Stimulated activated CD8-positive, alpha-beta memory T cell treated with anti-CD3 and anti-CD28 coated beads, Interleukin-7, amount 100 ng/mL, for 1 hour (primary cell): ENCODE measurements around the gene MED9.

ENCODE experiments used
- DNase-seq, 2 donors: peaks; one replicate each; pipeline ENCODE4 v3.0.0-alpha.2; 2020; ENCODE audit warnings: low read depth in 2 of 2

MED9 gene

GRCh38 chr17:17491546-17491988 is 14.8 kb downstream of the MED9 start:
- DNase-seq: no peak

- no peak for DNase-seq
Measured at GRCh38 chr17:17492085-17492484, 15.3 kb downstream of the MED9 start.

- DNase-seq: no peak
Measured at GRCh38 chr17:17492571-17492970, 15.8 kb downstream of the MED9 start.

DNA sequence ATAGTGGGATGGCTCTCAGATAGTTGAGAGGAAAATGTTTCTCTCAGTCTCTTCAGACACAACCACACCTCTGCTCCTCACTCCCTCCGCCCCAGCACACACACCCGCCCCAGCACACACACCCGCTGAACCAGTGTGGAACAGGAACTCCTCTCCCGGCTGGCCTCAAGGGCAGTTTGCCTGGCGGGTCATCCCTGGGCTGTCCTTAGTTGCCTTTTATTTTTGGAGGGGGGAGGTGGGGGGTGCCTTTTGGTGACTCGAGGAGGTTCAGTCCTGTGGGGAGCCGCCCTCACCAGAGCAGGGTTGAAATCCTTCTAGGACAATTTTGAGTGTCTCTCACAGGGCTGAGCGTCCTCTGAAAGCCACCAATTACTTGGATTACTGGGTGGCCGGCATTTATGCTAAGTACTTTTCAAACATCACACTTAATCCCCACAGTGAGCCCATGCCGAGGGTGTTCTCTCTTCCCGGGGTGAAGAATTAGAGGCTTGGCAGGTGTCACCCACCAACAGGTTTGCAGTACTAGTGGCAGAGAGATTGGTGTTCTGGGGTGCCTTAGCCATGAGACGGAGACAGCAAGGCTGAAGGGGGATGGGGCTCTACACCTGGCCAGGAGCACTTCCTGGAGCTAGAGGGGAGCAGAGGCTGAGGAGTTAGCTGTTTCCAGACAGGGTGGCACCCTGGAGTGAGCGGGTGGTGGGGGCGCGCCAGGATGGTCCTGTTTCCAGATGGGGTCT is 16.6 kb downstream of the MED9 start:
- no peak for DNase-seq

DNA sequence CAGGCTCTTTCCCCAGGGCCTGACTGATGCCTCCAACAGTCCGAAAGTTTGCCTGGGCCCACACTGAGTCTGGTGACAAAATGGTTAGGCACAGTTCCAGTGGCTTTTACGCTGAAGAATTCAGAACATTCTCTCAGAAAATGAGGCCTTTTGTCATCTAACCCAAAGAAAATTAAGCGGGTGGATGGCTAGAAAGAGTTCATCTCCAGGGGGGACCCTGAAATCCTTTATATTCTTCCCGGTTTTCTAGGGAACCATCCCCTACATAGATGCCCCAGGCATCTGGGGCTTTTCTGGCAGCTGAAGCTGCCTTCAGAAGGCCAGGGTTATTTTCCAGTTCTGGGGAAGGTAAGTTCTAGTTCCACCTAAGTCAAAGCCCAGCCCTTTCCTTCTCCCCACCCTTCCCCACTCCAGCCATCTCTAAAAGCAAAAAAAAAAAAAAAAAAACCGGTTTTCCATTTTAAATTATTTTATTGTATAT is 17.2 kb downstream of the MED9 start:
- no peak for DNase-seq

DNA sequence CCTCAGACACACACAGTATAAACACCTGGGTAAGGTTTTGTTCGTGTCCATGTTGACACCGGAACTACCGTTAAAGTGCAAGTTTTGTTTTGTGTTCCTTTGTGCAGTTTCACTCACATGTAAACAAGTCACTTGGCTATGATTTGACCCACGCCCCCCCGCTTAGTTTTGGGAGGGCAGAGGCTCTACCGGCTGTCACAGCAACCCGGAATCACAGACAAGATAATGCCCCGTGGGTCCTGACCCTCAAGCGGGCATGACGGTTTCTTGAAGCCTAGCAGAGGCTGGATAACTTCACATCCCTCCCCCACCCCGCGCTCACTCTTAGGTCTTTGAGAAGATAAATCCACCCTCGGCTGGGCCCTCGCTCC is 17.7 kb downstream of the MED9 start:
- no peak for DNase-seq

GRCh38 chr17:17494870-17495535 is 18.2 kb downstream of the MED9 start:
- no peak for DNase-seq

DNA sequence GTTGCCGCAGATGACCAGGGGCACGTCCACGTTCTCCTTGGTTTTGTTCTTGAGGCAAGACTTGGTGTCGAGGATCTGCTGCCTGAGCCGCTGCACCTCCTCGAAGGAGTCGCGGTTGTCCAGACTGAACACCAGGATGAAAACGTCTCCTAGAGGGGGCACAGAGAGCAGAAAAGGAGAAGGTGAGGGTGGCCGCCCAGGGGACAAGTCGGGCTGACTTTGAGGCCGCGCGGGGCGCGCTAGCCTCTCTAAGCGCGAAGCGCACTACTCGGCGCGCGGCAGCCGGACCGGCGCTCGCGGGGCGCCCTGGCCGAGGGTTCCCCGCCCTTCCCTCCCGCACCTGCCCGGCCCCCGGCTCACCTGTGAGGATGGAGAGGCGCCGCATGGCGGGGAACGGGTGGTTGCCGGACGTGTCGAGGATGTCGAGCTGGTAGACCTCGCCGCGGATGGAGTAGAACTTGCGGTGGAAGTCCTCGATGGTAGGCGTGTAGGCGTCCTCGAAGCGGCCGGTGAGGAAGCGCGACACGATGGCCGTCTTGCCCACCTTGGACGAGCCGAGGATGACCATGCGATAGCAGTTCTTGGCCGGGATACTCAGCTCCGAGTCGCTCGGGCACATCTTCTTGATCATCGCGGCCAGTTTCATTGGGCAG is 18.9 kb downstream of the MED9 start:
- no peak for DNase-seq

DNA sequence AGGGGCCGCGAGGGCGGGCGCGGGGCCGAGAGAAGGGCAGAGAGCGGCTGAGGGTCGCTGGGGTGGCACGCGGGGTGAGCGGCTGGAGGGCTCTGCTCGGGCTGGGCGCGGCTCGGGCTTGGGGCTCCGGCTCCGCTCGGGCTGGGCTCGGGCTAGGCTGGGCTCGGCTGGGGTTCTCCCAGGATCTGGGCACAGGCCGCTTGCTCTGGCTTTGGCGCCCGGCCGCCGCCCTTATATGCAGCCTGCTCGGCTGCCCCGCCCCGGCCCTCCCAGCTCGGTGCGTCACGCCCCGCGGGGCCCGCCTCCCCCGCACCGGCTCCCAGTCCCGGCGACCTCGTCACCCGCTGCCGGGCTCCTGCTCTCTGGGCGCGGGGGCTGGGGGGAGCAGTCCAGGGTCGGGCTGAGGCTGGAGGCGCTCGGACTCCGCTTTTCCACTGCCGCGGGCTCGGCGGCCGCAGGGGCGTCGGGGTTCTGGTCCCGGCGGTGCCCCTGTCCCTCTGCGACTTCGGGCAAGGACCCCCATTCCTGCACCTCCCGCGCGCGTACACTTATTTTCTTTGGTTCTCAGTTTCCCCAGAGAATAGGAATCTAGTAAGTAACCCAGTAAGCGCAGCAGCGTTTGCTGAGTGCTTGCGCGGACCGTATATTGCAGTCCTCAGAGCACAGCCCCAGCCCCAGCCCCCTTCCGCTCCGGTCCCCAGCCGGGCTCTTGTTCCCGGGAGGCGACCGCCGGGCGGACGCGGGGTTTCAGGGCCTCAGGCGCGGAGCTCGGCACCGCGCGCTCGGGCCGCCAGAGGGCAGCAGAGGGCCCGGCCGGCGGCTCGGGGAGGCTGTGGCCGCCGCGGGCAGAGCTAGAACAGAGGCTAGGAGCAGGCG is 19.6 kb downstream of the MED9 start, which contains the start of gene RASD1:
TSS of gene RASD1 (minus strand) at position 207 of the 876 bp plus-strand sequence. CDS start 214 bp downstream, outside the sequence.
- peak; percentile 52 to 61 for DNase-seq

GRCh38 chr17:17497065-17497844 is 20.5 kb downstream of the MED9 start:
- DNase-seq: no peak

DNA sequence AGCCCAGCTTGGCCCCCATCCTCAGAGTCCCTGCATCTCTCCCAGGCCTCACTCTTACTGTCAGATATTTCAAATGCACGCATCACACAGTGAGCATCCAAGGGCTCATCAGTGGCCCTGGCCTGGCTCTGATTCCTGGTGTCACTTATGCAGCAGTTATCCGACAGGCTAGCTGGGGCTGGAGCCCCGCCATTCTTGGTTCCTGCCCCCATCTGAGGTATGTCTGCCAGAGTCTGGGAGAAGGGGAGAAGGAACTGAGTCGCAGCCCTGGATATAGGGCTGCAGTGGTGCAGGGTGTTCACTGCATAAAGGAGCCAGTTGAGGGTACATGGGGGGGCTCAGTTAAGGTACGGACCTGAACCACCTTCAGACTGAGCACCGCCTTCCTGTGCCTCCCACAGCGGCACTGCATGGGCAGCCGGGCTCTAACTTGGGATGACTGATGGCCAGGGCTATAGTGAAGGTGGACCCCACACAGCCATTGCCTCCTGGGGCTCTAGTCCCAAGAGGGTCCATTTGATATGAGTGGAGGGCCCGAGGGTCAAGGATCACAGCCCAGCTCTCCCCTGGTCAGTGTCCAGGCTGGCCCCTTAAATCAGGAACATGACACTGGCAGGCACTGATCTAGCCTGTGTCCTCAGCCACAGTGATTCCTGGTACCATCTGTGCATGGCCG is 21.2 kb downstream of the MED9 start:
- DNase-seq: no peak

GRCh38 chr17:17498606-17499301 is 22.0 kb downstream of the MED9 start:
- no peak for DNase-seq

- DNase-seq: no peak
Measured at GRCh38 chr17:17499402-17500145, 22.8 kb downstream of the MED9 start.

DNA sequence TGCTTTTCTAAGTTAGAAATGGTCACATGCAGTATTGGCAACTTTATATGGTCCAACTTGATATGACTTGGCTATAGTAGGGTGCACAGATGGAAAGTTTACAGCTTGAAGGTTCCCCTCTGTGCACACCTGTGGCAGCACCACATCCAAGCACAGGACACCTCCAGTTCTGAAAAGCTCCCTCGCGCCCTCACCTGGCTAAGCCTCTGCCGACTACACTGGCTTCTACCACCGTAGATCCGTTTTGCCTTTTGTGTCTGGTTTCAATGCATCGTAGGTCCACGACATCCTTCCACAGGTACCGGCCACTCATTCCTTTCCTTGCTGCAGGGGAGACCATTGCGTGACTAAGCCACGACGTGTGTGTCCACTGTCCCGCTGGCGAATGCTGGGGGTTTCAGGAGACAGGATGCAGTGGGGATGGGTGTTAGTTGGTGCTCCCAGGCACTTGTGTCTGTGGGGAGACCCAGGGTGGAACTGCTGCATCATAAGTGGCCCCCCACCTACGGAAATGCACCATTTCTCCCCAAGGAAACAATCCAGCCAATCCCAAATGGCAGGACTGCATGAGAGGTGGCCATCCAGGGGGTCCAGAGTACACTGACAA is 24.3 kb downstream of the MED9 start:
- no peak for DNase-seq

DNA sequence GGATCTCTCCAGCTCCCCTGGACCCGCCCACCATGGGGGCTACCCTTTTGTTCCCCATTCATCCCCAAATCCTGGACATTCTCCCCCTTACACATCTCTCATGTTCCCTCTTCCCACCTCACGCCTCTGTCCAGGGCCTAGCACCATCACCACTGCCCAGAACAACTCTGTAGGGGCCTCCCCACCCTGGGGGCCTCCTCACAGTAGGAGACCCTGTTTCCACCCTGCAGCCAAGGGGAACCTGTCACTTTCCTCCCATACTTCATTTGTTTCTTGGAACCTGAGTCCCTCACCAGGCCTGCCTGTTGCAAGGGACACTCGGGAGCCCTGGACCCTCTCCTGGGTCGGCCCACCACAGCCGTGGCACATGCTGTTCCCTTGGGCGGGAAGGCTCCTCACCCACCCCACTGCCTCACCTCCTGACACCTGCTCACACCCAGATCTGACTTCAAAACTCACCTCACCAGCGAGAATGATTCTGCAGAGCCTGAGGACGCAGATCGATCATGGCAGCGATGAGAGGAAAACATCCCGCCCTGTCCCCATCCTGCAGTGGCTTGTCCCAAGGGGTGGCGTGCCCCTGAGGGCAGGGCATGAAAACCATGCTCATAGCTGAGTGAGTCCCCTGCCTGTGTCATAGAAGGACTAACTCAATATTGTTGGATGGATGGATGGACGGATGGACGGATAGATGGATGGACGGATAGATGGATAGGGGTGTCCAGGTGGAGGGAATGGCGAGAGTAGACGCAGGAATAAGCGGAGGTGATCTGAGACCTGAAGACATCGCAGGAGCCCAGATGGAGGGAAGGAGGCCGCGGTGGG is 26.2 kb downstream of the MED9 start:
- DNase-seq: no peak

DNA sequence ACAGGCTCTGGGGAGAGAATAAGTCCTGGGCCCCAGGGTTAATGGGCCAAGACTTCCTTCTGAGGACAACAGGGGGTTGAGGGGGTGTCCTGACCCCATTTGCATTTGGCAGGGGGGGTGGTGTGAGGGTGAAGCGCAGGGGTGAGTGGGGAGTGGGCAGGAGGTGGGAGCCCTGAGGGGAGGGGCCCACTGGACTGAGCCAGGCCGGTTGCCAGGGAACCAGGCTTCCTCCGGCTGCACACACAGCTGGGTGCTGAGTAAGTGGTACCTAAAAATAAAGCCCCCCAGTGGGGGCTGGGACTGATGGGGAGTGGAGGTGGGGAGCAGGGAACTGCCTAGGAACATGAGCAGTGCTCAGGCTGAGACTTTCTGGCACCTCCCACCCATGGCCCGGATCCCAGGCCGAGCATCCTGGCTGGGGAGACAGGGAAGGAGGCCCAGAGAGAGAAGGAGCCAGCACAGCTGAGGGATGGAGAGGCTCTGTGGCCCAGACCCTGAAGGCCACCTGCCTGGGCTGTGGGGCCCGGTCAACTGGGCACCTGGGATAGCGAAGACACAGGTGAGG is 26.8 kb downstream of the MED9 start:
- DNase-seq: no peak
